Psoas muscle (tissue), 8 donors: ENCODE results near the gene RPL35A. TPM values are rescaled to one million over a fixed set of nuclear protein-coding genes. Genes with fewer than 3 reads are reported as not detected.
"Not testable (repeated sequence)": the region's sequence is repeated elsewhere in the genome, so short reads cannot be mapped to it uniquely, and the experiment has no call there.

Experiments used
- ATAC-seq, 4 donors: fragments of 200-7000 bp; cut with Tn5 transposase; one replicate each; pipeline ENCODE4 v1.9.1; 2020; ENCODE audit warnings: moderate library complexity in 3 of 4, mild to moderate bottlenecking in 2 of 4
- DNase-seq, 2 donors: peaks; one replicate each; pipeline ENCODE4 v3.0.0-alpha.2; 2020
- H3K27ac ChIP-seq: fragments of 200-600 bp; one replicate; pipeline ENCODE4 v1.8.0; 2022
- H3K27me3 ChIP-seq, 3 donors: fragments of 200-600 bp in 1 of 3; one replicate each; pipeline versions ENCODE4 v1.6.1 to v1.8.0; 2013 to 2022; ENCODE audit warnings: low read length in 2 of 3, mild to moderate bottlenecking in 2 of 3, moderate library complexity in 1 of 3; ENCODE audit not compliant: insufficient read depth in 3 of 3
- H3K36me3 ChIP-seq, 2 donors: fragments of 200-600 bp in 1 of 2; one replicate each; pipeline versions ENCODE4 v1.6.1 to v1.8.0; 2013 to 2022; ENCODE audit warnings: low read depth in 1 of 2, mild to moderate bottlenecking in 1 of 2, moderate library complexity in 1 of 2; ENCODE audit not compliant: insufficient read depth in 1 of 2
- H3K4me1 ChIP-seq: fragments of 200-600 bp; one replicate; pipeline ENCODE4 v1.8.0; 2022
- H3K4me3 ChIP-seq: fragments of 200-600 bp; one replicate; pipeline ENCODE4 v1.8.0; 2022; ENCODE audit warnings: mild to moderate bottlenecking
- H3K9me3 ChIP-seq: fragments of 200-600 bp; one replicate; pipeline ENCODE4 v1.8.0; 2022
- CTCF ChIP-seq: fragments of 200-600 bp; IDR thresholded peaks from one replicate; pipeline ENCODE4 v1.8.0; 2022; ENCODE audit warnings: antibody characterized with exemption
- WGBS, 3 donors: extraction: QIAGEN DNeasy Blood & Tissue Kit; methylation state at CpG; one replicate each; pipeline versions ENCODE4 v1.1.6 to v1.1.7; 2013; 5-methylcytosine and 5-hydroxymethylcytosine counted together
- intact Hi-C, 2 donors: fragments of 100-400 bp; cut with DNase I; formaldehyde crosslinking; loops; one replicate each; pipeline versions ENCODE4 v1.11.0 to v1.14.2; 2022
- polyA plus RNA-seq, 3 donors: library from polyadenylated mRNA; stranded (reverse); fragments of 200-250 nt; gene quantifications; one replicate each; pipeline ENCODE4 v1.2.3, GENCODE V29; 2013
- total RNA-seq, 4 donors: library from RNA; stranded (reverse); fragmentation: NEBNext Ultra II Directional in 2 of 4; extraction: Animal tissue kit (Norgen Biotek cat#: 25700) in 2 of 4; gene quantifications; one replicate each; pipeline versions ENCODE4 v1.2.1 to v1.2.4, GENCODE V29; 2021 to 2023
- donor health status: healthy with polysubstance abuse.
- donor health status: DM: no; HTN: no; CAD: no; lungs with moderate emphysema.
- donor health status: Bipolar disorder and iron deficiency.
- donor health status: healthy.
- donor health status: DM: yes; HTN: yes; CAD: no.
- donor health status: DM: no; HTN: no; CAD: no.
- donor health status: DM: no; HTN: no; CAD: no.
- donor health status: DM: yes; HTN: yes; CAD: no.

RPL35A gene
- total and polyA plus RNA-seq, 7 donors, result 467 to 1,294 (median 703) TPM

- H3K27me3 ChIP-seq, result no peaks in the 10 kb centered on the region
- no peaks in the 10 kb centered on the region for H3K4me1 ChIP-seq
- H3K4me3 ChIP-seq, result no peak overlapping the region
- intact Hi-C loops, result no loop called here
- no peaks in the 10 kb centered on the region for H3K36me3 ChIP-seq
- no peak for DNase-seq
- H3K27ac ChIP-seq, result no peak overlapping the region
- WGBS, 3 donors, result 91 to 94% (median 93%) methylated on average over 12 of the region's 12 CpGs
- ATAC-seq, result no peak
- TF ChIP-seq CTCF, result no peak
- no peaks in the 10 kb centered on the region for H3K9me3 ChIP-seq
These were observed 36.2 kb upstream of the RPL35A start for GRCh38 chr3:197913641-197914380.

- H3K27ac ChIP-seq, ATAC-seq, H3K27me3 ChIP-seq, H3K9me3 ChIP-seq, H3K4me3 ChIP-seq, DNase-seq, H3K36me3 ChIP-seq, H3K4me1 ChIP-seq, intact Hi-C loops: not testable (repeated sequence)
- 86 to 96% (median 89%) methylated on average over 22 of the region's 24 CpGs for WGBS, 3 donors
These were observed 28.3 kb upstream of the RPL35A start for GRCh38 chr3:197921429-197922275.

GRCh38 chr3:197926418-197926817 lies 23.6 kb upstream of the RPL35A start:
- 62 to 71% (median 70%) methylated on average over 7 of the region's 7 CpGs for WGBS, 3 donors
- DNase-seq (no peak), ATAC-seq (no peak)
- no peaks in the 10 kb centered on the region for H3K9me3 ChIP-seq
- H3K27me3 ChIP-seq, result no peaks in the 10 kb centered on the region
- peaks cover 0 to 8% of the 10 kb centered on the region in 2 donors for H3K36me3 ChIP-seq
- no peaks in the 10 kb centered on the region for H3K4me1 ChIP-seq
- TF ChIP-seq CTCF, result no peak
- H3K27ac ChIP-seq, result no peak overlapping the region
- intact Hi-C loops, result no loop called here
- no peak overlapping the region for H3K4me3 ChIP-seq

DNA sequence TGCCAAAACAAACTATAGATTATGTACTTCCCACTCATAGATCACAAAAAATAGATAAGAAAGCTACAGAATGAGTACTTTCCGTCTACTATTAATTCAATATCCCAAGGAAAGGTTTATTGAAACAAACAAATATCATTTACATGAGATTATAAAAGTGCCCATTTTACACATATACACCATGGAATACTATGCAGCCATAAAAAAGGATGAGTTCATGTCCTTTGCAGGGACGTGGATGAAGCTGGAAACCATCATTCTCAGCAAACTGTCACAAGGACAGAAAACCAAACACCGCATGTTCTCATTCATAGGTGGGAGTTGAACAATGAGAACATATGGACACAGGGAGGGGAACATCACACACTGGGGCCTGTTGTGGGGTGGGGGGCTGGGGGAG lies 22.4 kb upstream of the RPL35A start:
- H3K36me3 ChIP-seq, H3K4me1 ChIP-seq, H3K27me3 ChIP-seq, H3K27ac ChIP-seq, ATAC-seq, H3K4me3 ChIP-seq, DNase-seq, intact Hi-C loops, H3K9me3 ChIP-seq: not testable (repeated sequence)
- 89 to 95% (median 89%) methylated on average over 3 of the region's 3 CpGs for WGBS, 3 donors

GRCh38 chr3:197936819-197937384 lies 13.1 kb upstream of the RPL35A start:
- no peak overlapping the region for H3K4me3 ChIP-seq
- H3K27me3 ChIP-seq, result no peaks in the 10 kb centered on the region
- no peaks in the 10 kb centered on the region for H3K9me3 ChIP-seq
- H3K36me3 ChIP-seq, result no peaks in the 10 kb centered on the region
- intact Hi-C loops, result no loop called here
- no peak overlapping the region for H3K27ac ChIP-seq
- no peak for TF ChIP-seq CTCF
- 87 to 90% (median 88%) methylated on average over 15 of the region's 15 CpGs for WGBS, 3 donors
- no peak for DNase-seq
- no peak for ATAC-seq
- no peaks in the 10 kb centered on the region for H3K4me1 ChIP-seq
